DOHH2 (cell line): ENCODE results near the gene ANKRD2.

Experiments used
- H3F3A ChIP-seq: fragments of 200-600 bp; sonication (generic), shearing (Covaris generic); 2 replicates; pipeline ENCODE4 v1.6.0; 2016; ENCODE audit warnings: antibody characterized with exemption, mild to moderate bottlenecking; ENCODE audit not compliant: control insufficient read depth, insufficient read depth
- H3K27ac ChIP-seq: fragments of 200-600 bp; sonication (generic); 2 replicates; pipeline ENCODE4 v1.5.1; 2014; ENCODE audit warnings: low read depth, mild to moderate bottlenecking, low read length, moderate library complexity
- H3K27me3 ChIP-seq: fragments of 200-600 bp; sonication (generic); 2 replicates; pipeline ENCODE4 v1.6.1; 2014; ENCODE audit warnings: mild to moderate bottlenecking, low read length, mixed read lengths; ENCODE audit not compliant: control insufficient read depth
- H3K36me3 ChIP-seq: fragments of 200-600 bp; sonication (generic); 2 replicates; pipeline ENCODE4 v1.6.1; 2014; ENCODE audit warnings: mild to moderate bottlenecking, low read length, moderate library complexity, mixed read lengths; ENCODE audit not compliant: control insufficient read depth
- H3K4me1 ChIP-seq: fragments of 200-600 bp; sonication (generic); 2 replicates; pipeline ENCODE4 v1.6.1; 2014; ENCODE audit warnings: mild to moderate bottlenecking, low read length, mixed read lengths; ENCODE audit not compliant: control insufficient read depth
- H3K4me2 ChIP-seq: fragments of 200-600 bp; sonication (generic); 2 replicates; pipeline ENCODE4 v1.6.0; 2014; ENCODE audit warnings: mild to moderate bottlenecking, low read length, moderate library complexity
- H3K4me3 ChIP-seq: fragments of 200-600 bp; sonication (generic); 2 replicates; pipeline ENCODE4 v1.5.1; 2014; ENCODE audit warnings: mild to moderate bottlenecking, low read length, mixed read lengths
- H3K79me2 ChIP-seq: fragments of 200-600 bp; sonication (generic); 2 replicates; pipeline ENCODE4 v1.6.1; 2014; ENCODE audit warnings: mild to moderate bottlenecking, low read length, mixed read lengths; ENCODE audit not compliant: control insufficient read depth
- H3K9me2 ChIP-seq: fragments of 200-600 bp; sonication (generic); replicated peaks from 2 replicates; pipeline ENCODE4 v1.6.1; 2014; ENCODE audit warnings: mild to moderate bottlenecking, low read length, mixed read lengths; ENCODE audit not compliant: control insufficient read depth
- H3K9me3 ChIP-seq: fragments of 200-600 bp; sonication (generic); 2 replicates; pipeline ENCODE4 v1.6.1; 2014; ENCODE audit warnings: antibody characterized with exemption, low read length, mixed read lengths; ENCODE audit not compliant: control insufficient read depth, insufficient read depth
- H4K20me1 ChIP-seq: fragments of 200-600 bp; sonication (generic); 2 replicates; pipeline ENCODE4 v1.6.0; 2014; ENCODE audit warnings: low read depth, mild to moderate bottlenecking, antibody characterized with exemption, low read length, moderate library complexity; ENCODE audit not compliant: control insufficient read depth, insufficient read depth
- EZH2phosphoT487 ChIP-seq: fragments of 200-600 bp; sonication (generic); IDR thresholded peaks from 2 replicates; pipeline ENCODE4 v1.6.1; 2017; ENCODE audit warnings: borderline replicate concordance, mild to moderate bottlenecking, antibody characterized with exemption, low read length, moderate library complexity, mixed read lengths
- TF ChIP-seq, protein P1 (sequence below): fragments of 200-600 bp; sonication (generic); IDR thresholded peaks from one replicate; pipeline ENCODE4 v1.5.1; 2014; ENCODE audit warnings: antibody characterized with exemption, mild to moderate bottlenecking, low read depth, low read length; ENCODE audit not compliant: poor library complexity, severe bottlenecking

The ANKRD2 gene

DNA sequence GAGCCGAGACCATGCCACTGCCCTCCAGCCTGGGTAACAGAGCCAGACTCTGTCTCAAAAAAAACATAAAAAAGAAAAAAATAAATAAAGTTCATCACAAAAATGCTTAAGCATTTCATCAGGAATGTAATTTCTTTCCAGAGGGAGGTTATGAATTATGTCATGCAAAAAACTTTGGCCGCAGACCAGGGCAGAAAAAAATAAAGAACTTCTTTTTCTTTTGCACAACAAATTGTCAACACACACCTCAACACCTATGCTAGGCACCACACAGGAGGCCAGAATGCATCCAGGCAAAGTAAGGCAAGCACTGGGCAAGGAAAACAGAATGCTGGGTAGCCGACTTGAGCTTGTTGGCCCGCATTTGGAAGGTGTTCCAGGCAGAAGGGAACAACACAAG is 20.8 kb downstream of the ANKRD2 start:
- no peak overlapping the region for H3K27ac ChIP-seq

DNA sequence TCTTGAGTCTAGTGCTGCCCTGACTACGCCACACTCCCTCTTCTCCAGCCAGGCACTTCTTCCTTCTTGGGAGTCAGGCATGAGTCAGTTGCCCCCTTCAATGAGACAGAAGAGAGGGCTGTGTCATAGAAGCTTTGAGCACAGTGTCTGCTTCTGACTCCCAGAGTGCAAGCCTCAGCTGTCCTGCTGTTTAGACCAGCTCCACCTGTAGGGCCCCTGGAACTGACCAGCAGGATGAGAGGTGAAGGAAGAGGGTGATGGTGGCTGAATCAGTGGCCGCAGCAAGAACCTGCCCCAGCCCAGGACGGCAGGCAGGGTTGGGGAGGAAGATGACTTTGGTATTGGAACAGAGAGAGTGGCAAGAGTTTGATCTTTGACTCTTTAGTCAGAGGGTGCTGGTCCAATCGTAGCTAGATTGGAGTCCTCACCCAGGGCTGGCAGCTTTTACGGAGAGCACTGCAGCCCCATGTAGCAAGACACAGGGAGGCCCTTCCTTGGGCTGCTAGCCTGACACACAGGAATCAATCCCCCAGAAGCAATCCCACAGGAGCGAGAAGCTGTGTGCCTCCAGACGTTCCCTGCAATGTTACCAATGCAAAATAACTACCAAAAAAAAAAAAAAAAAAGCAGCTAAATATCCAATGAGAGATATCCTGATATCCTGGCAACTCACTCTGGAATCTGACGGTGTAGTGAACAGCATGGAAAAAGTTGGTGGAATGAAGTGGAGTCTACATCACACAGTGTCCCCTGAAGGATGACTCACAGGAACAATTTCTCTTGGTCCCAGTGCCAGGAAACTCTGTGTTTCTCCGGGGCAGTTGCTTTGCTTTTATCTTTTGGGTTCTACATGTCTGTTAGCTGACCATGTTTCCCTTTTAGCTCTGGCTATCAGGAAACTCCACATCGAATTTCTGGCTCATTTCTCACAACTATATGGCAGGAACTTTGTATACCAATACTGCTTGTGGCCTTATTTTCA is 23.8 kb downstream of the ANKRD2 start:
- Histone ChIP-seq H3K9me3 (no peaks in the 10 kb centered on the region), H3K27ac (no peak overlapping the region), H4K20me1 (no peaks in the 10 kb centered on the region), H3K9me2 (no peaks in the 10 kb centered on the region), H3K4me1 (0 out of 2 replicates have a peak, but pooled peaks cover 6% of the 10 kb centered on the region), H3K4me2 (no peak overlapping the region), H3K36me3 (no peaks in the 10 kb centered on the region), H3K4me3 (no peak overlapping the region), H3F3A (no peaks in the 10 kb centered on the region), H3K79me2 (no peaks in the 10 kb centered on the region), H3K27me3 (no peaks in the 10 kb centered on the region)
- no peak for TF ChIP-seq EZH2phosphoT487
- TF ChIP-seq, protein P1, sequence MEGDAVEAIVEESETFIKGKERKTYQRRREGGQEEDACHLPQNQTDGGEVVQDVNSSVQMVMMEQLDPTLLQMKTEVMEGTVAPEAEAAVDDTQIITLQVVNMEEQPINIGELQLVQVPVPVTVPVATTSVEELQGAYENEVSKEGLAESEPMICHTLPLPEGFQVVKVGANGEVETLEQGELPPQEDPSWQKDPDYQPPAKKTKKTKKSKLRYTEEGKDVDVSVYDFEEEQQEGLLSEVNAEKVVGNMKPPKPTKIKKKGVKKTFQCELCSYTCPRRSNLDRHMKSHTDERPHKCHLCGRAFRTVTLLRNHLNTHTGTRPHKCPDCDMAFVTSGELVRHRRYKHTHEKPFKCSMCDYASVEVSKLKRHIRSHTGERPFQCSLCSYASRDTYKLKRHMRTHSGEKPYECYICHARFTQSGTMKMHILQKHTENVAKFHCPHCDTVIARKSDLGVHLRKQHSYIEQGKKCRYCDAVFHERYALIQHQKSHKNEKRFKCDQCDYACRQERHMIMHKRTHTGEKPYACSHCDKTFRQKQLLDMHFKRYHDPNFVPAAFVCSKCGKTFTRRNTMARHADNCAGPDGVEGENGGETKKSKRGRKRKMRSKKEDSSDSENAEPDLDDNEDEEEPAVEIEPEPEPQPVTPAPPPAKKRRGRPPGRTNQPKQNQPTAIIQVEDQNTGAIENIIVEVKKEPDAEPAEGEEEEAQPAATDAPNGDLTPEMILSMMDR: no peak

More for the DNA sequence above, 20.8 kb downstream of the ANKRD2 start:
- Histone ChIP-seq H3K9me3 (no peaks in the 10 kb centered on the region), H3K9me2 (no peaks in the 10 kb centered on the region), H3K79me2 (no peaks in the 10 kb centered on the region), H3K4me2 (no peak overlapping the region), H3F3A (no peaks in the 10 kb centered on the region), H3K4me1 (peaks cover 9% of the 10 kb centered on the region; the same call in 1 of the 2 replicates), H4K20me1 (no peaks in the 10 kb centered on the region), H3K36me3 (no peaks in the 10 kb centered on the region), H3K4me3 (no peak overlapping the region), H3K27me3 (no peaks in the 10 kb centered on the region)
- TF ChIP-seq EZH2phosphoT487: no peak
- TF ChIP-seq, protein P1: no peak

- Histone ChIP-seq H3K27me3 (no peaks in the 10 kb centered on the region), H3K36me3 (no peaks in the 10 kb centered on the region), H3K9me3 (no peaks in the 10 kb centered on the region), H3K4me2 (no peak overlapping the region), H3F3A (no peaks in the 10 kb centered on the region), H3K9me2 (no peaks in the 10 kb centered on the region), H3K79me2 (no peaks in the 10 kb centered on the region), H4K20me1 (no peaks in the 10 kb centered on the region), H3K4me1 (no peaks in the 10 kb centered on the region), H3K4me3 (no peak overlapping the region), H3K27ac (no peak overlapping the region)
- no peak for TF ChIP-seq EZH2phosphoT487
- TF ChIP-seq, protein P1: no peak
Observed at GRCh38 chr10:97597778-97598177, 25.2 kb downstream of the ANKRD2 start.
